GM18907 (cell line): ENCODE results near the gene FSIP1.

ENCODE experiments used
- ATAC-seq: cut with Tn5 transposase; IDR thresholded peaks from one replicate; pipeline ENCODE4 v1.9.1; 2021; ENCODE audit warnings: mild to moderate bottlenecking, moderate library complexity; ENCODE audit not compliant: unreplicated experiment

The FSIP1 gene

GRCh38 chr15:39690881-39691634 is 91.6 kb downstream of the FSIP1 start:
- no peak for ATAC-seq

- ATAC-seq: no peak
Observed at GRCh38 chr15:39687965-39688364, 94.7 kb downstream of the FSIP1 start.

GRCh38 chr15:39685999-39686613 is 96.5 kb downstream of the FSIP1 start:
- no peak for ATAC-seq

GRCh38 chr15:39685367-39685766 is 97.3 kb downstream of the FSIP1 start:
- ATAC-seq: no peak

GRCh38 chr15:39684233-39684632 is 98.4 kb downstream of the FSIP1 start:
- no peak for ATAC-seq

GRCh38 chr15:39682366-39682765 is 100.3 kb downstream of the FSIP1 start:
- ATAC-seq: no peak

GRCh38 chr15:39680868-39681267 is 101.8 kb downstream of the FSIP1 start:
- ATAC-seq: no peak

- no peak for ATAC-seq
Observed at GRCh38 chr15:39672666-39673065, 110.0 kb downstream of the FSIP1 start.

GRCh38 chr15:39672184-39672583 is 110.5 kb downstream of the FSIP1 start:
- no peak for ATAC-seq

GRCh38 chr15:39670687-39671086 is 112.0 kb downstream of the FSIP1 start:
- ATAC-seq: no peak

GRCh38 chr15:39669661-39670060 is 113.0 kb downstream of the FSIP1 start:
- no peak for ATAC-seq

- no peak for ATAC-seq
Observed at GRCh38 chr15:39669241-39669640, 113.4 kb downstream of the FSIP1 start.

- no peak for ATAC-seq
Observed at GRCh38 chr15:39668457-39668856, 114.2 kb downstream of the FSIP1 start.

- no peak for ATAC-seq
Observed at GRCh38 chr15:39667382-39668127, 115.1 kb downstream of the FSIP1 start.

- ATAC-seq: no peak
Observed at GRCh38 chr15:39666677-39667076, 116.0 kb downstream of the FSIP1 start.

GRCh38 chr15:39665629-39666250 is 116.9 kb downstream of the FSIP1 start:
- ATAC-seq: no peak

GRCh38 chr15:39663704-39664250 is 118.9 kb downstream of the FSIP1 start:
- no peak for ATAC-seq

- no peak for ATAC-seq
Observed at GRCh38 chr15:39661776-39662175, 120.9 kb downstream of the FSIP1 start.

- no peak for ATAC-seq
Observed at GRCh38 chr15:39658740-39659139, 123.9 kb downstream of the FSIP1 start.

GRCh38 chr15:39657668-39658067 is 125.0 kb downstream of the FSIP1 start:
- no peak for ATAC-seq

GRCh38 chr15:39657181-39657580 is 125.5 kb downstream of the FSIP1 start:
- ATAC-seq: no peak
